DMS 273 (cell line): ENCODE data around the gene TRERF1.

ENCODE experiments used
- DNase-seq: peaks from one replicate; lab custom pipeline; 2025; ENCODE audit not compliant: unreplicated experiment; lab: John Stamatoyannopoulos, UW

Gene TRERF1

DNA sequence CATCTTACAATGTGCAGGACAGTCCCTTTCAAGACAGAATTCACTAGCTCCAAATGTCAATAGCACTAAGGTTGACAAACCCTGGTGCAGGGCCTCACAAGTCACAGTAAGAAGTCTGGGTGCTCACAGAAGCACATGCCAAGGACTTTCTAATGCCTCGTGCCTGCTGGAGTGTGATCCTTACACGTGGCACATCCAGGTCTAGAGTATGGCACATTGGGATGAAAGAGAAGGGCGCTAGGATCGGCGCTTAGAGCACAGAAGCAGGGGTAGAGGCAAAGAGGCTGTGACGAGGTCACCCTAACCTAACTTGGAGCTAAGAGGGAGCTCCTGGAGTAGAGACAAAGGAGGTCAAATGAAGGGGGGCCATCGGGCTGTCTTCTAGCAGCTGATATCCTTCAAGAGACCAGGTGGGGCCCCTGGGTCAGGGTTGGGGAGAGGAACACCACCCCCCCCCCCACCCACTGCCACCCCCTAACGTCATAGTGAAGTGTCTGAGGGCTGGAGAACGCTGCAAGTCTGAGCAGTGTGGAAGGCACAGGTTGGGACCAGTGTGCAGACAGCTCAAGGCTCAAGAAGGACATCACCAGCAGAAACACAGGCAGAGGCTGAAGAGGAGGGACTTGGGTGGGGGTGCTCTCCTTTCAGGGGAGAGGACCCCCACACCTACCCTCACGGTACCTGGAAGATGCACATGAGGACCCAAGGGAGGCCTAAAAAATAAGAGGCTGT, 136.3 kb downstream of the TRERF1 start:
- no peak for DNase-seq

GRCh38 chr6:42314571-42315258, 137.0 kb downstream of the TRERF1 start:
- DNase-seq = no peak

- DNase-seq = peak; percentile 83
Measured at GRCh38 chr6:42313941-42314570, 137.7 kb downstream of the TRERF1 start.

DNA sequence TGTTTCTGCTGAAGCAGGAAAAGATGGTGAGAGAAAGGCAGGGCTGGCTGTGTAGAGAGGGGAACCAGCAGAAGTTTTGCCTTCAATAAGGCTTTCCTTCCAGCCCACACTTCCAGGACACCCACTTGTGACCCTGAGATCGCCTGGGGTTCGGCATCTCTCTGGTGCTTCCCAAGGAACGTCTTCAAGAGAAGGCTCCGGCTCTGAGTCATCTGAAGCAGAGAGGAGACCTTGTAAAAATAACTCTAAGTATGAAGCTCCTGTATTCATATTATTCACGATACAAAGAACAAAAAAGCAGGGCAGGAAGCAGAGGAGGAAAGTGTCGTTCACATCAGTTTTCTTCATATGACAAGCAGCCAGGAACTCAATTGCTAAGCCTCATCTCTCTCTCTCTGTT, 138.7 kb downstream of the TRERF1 start:
- DNase-seq = no peak

- no peak for DNase-seq
Measured at GRCh38 chr6:42307141-42307470, 144.6 kb downstream of the TRERF1 start.

GRCh38 chr6:42306439-42307140, 145.1 kb downstream of the TRERF1 start:
- no peak for DNase-seq

DNA sequence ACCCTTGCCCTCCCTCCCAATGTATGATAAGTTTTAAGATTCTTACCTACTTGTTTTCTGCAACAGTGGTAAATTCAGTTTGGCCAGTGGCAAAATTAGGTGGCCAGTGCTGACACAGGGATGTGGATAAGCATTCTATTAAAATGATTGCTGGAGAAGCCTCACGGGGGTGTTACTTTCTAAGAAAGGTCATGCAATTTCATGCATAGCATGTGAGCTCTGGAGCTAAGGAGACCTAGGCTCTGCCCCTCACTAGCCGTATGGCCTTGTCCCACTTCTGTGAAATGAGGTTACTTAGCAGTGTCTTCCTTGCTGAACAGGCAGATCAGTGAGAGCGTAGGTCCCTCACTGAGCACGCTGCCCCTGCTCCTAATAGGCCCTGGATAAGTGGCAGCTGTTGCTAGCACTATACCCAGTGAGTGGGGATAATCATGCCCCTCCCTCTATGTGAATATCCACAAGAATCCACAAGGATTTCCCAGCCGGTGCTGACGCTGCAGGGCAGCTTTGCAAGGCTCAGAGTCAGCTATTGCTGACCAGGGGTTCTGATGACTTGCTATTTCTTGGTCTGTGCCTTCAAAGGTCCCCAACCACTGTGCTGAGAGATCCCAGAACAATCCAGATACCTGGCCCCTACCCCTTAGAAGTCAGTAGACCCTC, 147.5 kb downstream of the TRERF1 start:
- peak; percentile 19 for DNase-seq

GRCh38 chr6:42302411-42302810, 149.3 kb downstream of the TRERF1 start:
- no peak for DNase-seq

GRCh38 chr6:42301986-42302385, 149.7 kb downstream of the TRERF1 start:
- DNase-seq = no peak

DNA sequence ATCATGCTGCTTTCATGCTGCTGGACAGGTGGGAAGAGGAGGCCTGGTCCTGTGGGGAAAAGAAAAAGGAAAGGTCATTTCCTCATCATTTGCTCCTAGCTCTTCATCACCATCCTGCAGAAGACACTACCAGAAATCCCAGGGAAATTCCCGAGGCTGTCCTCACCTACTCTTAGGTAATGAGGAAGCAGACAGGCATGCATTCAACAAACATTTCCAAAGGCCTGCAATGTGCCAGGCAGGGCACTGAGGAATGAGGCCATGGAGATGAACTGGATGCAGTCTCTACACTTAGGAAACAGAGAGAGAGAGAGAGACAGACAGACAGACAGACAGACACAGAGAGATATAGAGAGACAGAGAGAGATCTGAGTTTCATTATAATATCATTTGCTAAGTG, 151.0 kb downstream of the TRERF1 start:
- DNase-seq = no peak

DNA sequence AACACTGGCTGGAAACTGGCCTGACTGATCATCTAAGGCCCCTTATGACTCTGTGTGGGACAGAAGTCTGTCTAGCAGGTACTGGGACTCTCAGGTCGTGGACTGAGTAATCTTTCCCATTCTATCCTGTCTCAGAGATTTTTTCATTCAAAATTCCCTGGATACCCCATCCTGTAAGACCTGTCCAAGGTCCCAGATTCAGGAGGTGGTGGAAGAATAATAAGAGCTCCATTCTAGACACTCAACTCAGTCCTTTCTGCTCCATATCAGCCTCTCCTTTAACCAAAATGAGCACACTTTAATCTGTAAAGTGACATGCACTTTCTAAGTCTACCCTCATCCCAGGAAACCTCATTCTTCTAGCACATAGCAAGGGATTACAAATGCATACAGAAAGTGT, 151.5 kb downstream of the TRERF1 start:
- no peak for DNase-seq

GRCh38 chr6:42297661-42298060, 154.1 kb downstream of the TRERF1 start:
- no peak for DNase-seq

GRCh38 chr6:42296614-42297013, 155.1 kb downstream of the TRERF1 start:
- DNase-seq = no peak

- DNase-seq = no peak
Measured at GRCh38 chr6:42295677-42296076, 156.0 kb downstream of the TRERF1 start.

- no peak for DNase-seq
Measured at GRCh38 chr6:42295181-42295580, 156.5 kb downstream of the TRERF1 start.

GRCh38 chr6:42294759-42295158, 157.0 kb downstream of the TRERF1 start:
- no peak for DNase-seq

DNA sequence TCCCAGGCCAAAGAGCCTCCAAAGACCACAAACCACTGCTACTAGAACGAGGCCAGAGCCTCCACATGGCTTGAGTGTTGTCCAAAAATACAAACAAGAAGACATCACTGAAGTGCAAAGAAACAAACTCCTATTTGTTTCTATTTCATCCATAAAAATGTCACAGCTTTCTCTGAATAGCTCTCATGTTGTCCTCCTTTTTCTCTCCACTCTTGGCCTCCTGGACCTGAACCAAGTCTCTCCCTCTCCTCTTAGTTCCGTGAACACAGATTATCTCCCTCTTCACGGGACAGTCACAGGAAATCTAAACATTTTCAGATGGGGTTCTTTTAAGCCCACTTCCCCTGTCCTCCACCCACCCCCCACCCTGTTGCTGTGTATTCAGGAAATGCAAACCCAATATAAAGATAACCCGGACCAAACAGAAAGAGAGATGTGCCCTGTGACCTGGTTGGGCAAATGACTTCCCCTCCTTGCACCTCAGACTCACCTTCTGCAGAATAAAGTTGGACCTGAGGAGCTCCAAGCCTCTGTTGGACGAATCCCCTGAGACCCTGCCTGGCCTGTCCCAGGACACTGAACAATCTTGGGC, 158.2 kb downstream of the TRERF1 start:
- DNase-seq = no peak

DNA sequence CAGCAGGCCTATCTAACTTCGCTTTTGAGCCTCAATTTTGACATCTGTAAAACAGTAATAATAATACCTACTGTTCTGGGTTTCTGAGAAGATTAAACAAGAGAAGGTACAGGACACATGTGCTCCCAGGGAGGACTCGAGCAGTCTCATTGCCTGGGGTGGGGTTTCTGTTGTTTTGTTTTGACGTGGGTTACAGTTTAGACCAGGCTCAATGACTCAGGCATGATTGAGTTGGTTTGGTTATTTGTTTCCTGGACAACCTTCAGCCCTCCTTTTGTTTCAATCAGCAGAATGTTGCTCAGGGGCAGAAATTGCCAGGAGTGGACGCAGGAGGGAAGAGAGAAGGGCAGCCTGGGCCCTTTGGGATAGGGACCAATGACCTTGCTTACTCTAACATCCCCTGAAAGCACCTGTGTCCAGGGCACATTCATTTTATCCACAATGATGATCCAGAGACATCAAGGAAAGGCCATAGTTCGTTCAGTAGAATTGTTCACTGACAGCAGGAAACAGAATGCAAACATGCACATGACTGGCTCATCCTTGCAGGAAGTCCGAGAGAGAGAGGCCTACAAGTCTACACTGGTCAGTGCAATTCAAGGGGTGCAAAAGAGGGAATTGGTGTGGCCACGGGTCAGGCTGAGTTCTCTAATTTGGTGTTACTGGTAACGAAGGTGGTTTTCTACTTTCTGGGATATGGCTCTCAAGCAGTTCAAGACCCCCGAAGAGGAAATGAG, 159.6 kb downstream of the TRERF1 start:
- DNase-seq = no peak

DNA sequence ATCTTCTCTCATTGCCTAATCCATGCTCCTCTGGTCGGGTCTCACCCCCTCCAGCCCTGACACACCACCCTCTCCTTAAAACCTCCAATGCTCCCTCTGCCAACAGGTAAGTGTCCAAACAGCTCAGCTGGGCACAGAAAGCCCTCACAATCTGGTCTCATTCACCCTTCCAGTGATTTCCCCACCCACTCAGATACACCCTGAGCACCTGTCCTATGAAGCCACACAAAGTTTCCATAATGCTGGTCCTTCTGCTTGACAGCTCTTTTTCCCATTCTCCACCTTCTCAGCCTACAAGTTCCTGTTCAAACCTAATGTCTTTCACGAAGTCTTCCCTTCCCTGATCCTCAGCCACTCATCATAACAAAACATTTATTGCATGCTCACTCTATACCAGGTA, 164.0 kb downstream of the TRERF1 start:
- DNase-seq = no peak

GRCh38 chr6:42281570-42281969, 170.2 kb downstream of the TRERF1 start:
- no peak for DNase-seq
